ENCODE results near the gene WWOX.

WWOX gene

DNA sequence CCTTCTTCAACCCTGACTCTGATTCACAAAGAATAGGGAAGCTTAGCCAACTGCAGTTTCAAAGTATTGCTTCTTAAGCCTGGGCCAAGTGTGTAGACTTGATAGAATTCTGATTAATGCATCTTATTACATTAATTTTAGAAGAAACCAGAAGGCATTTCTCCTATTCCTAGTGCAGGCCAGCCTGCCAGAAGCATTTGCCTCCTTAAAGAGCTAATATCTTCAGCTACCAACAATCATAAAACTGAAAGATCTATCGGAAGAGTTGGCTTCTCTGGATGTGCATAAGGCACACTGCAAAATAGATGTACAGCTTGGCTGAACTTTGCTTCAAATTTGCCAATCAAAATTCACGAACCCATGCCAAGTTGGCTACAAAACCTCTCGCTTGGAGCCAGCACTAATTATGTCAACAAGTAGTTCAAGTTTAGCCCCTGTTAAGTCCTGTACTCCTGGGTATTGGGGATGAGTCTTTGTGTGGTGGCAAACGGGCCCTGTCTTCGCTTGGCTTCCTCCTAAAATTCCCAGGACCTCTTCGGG lies 717.8 kb downstream of the WWOX start:
- Histone ChIP-seq H3K4me3 (ENCODE audit: low read depth, low read length) (no peak overlapping the region), H3K36me3 (ENCODE audit: control insufficient read depth in 1 of 2, insufficient read depth in 2 of 2, low read length in 2 of 2) (no peaks in the 10 kb centered on the region), H3K27me3 (ENCODE audit: insufficient read depth, low read length) (no peaks in the 10 kb centered on the region), H4K91ac (ENCODE audit: low read depth, low read length) (no peak overlapping the region), H2AFZ (ENCODE audit: insufficient read depth, low read length, poor library complexity) (no peak overlapping the region), H3K27ac (ENCODE audit: low read depth, low read length) (no peak overlapping the region), H3K79me2 (ENCODE audit: control insufficient read depth, insufficient read depth, low read length, poor library complexity) (no peaks in the 10 kb centered on the region), H4K12ac (ENCODE audit: low read depth, low read length) (no peak overlapping the region), H2BK120ac (ENCODE audit: insufficient read depth, low read length, poor library complexity) (no peak overlapping the region), H3K23ac (ENCODE audit: low read length) (no peak overlapping the region), H3K4me2 (ENCODE audit: low read length) (no peak overlapping the region), H3K18ac (ENCODE audit: low read length) (no peak overlapping the region), H2AK5ac (ENCODE audit: low read length) (no peak overlapping the region), H2BK5ac (ENCODE audit: low read depth, low read length, poor library complexity) (no peak overlapping the region), H3K9ac (ENCODE audit: low read length) (no peak overlapping the region), H3K79me1 (ENCODE audit: low read length) (no peaks in the 10 kb centered on the region), H3K4ac (ENCODE audit: low read depth, low read length) (no peak overlapping the region), H3K9me3 (ENCODE audit: insufficient read depth, low read depth, low read length) (no peaks in the 10 kb centered on the region), H3K14ac (ENCODE audit: low read length) (no peak overlapping the region), H2BK12ac (ENCODE audit: low read length) (no peak overlapping the region), H4K8ac (ENCODE audit: low read depth, low read length) (no peak overlapping the region), H3K4me1 (ENCODE audit: control insufficient read depth in 1 of 2, insufficient read depth in 2 of 2, low read length in 2 of 2) (no peaks in the 10 kb centered on the region)
- no CpG with 5 or more reads among the region's 6 CpGs for WGBS (ENCODE audit: extremely low coverage, insufficient coverage, insufficient read length)
- no peak for DNase-seq

DNA sequence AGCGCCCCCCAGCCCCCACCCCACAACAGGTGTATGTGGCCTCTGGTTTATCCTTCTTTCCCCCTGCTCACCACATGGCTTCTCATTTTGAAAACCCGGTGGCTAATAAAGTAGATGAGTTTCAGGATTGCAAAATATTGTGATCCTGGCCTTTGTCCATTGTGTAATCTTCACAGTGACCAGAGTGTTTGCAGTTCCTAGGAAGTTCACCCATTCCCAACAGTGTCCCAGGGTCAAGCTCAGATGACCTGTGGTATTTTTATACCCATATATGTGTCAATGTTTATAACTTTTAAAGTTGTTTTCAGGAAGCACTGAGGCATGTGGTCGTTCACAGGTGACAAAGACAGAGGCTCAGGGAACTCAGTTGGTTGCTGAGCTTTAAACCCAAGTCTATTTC lies 721.9 kb downstream of the WWOX start:
- Histone ChIP-seq H3K23ac (ENCODE audit: low read length) (no peak overlapping the region), H3K4ac (ENCODE audit: low read depth, low read length) (no peak overlapping the region), H3K4me2 (ENCODE audit: low read length) (no peak overlapping the region), H4K91ac (ENCODE audit: low read depth, low read length) (no peak overlapping the region), H3K14ac (ENCODE audit: low read length) (no peak overlapping the region), H3K9me3 (ENCODE audit: insufficient read depth, low read depth, low read length) (no peaks in the 10 kb centered on the region), H2AFZ (ENCODE audit: insufficient read depth, low read length, poor library complexity) (no peak overlapping the region), H2AK5ac (ENCODE audit: low read length) (no peak overlapping the region), H3K9ac (ENCODE audit: low read length) (no peak overlapping the region), H3K36me3 (ENCODE audit: control insufficient read depth in 1 of 2, insufficient read depth in 2 of 2, low read length in 2 of 2) (no peaks in the 10 kb centered on the region), H3K27me3 (ENCODE audit: insufficient read depth, low read length) (no peaks in the 10 kb centered on the region), H2BK5ac (ENCODE audit: low read depth, low read length, poor library complexity) (no peak overlapping the region), H3K79me2 (ENCODE audit: control insufficient read depth, insufficient read depth, low read length, poor library complexity) (no peaks in the 10 kb centered on the region), H3K4me1 (ENCODE audit: control insufficient read depth in 1 of 2, insufficient read depth in 2 of 2, low read length in 2 of 2) (no peaks in the 10 kb centered on the region), H3K79me1 (ENCODE audit: low read length) (no peaks in the 10 kb centered on the region), H2BK120ac (ENCODE audit: insufficient read depth, low read length, poor library complexity) (no peak overlapping the region), H4K12ac (ENCODE audit: low read depth, low read length) (no peak overlapping the region), H3K18ac (ENCODE audit: low read length) (no peak overlapping the region), H4K8ac (ENCODE audit: low read depth, low read length) (no peak overlapping the region), H2BK12ac (ENCODE audit: low read length) (no peak overlapping the region), H3K27ac (ENCODE audit: low read depth, low read length) (no peak overlapping the region), H3K4me3 (ENCODE audit: low read depth, low read length) (no peak overlapping the region)
- no peak for DNase-seq
- no CpG with 5 or more reads among the region's 3 CpGs for WGBS (ENCODE audit: extremely low coverage, insufficient coverage, insufficient read length)

DNA sequence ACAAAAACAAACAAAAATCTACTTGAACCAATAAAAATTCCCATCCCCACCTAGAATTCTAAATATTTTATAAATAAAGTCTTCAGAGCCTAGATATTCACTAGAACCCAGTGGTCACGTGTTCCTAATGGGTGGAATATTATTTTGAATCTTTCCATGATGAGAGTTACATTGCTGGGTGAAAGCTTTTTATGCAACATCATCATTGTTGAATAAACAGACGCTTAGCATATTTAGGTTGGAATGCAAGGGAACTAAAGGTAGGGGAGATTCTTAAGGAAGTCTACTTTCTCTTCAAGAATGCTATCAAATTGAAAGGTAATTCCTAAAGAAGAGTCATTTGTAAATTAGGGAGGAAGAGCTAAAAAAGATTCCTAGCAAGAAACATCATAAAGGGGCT lies 723.1 kb downstream of the WWOX start:
- no peak overlapping the region for H2AK5ac ChIP-seq (ENCODE audit: low read length)
- no peak overlapping the region for H4K8ac ChIP-seq (ENCODE audit: low read depth, low read length)
- no peak overlapping the region for H4K12ac ChIP-seq (ENCODE audit: low read depth, low read length)
- no peaks in the 10 kb centered on the region for H3K79me1 ChIP-seq (ENCODE audit: low read length)
- no peaks in the 10 kb centered on the region for H3K27me3 ChIP-seq (ENCODE audit: insufficient read depth, low read length)
- no peaks in the 10 kb centered on the region for H3K4me1 ChIP-seq (ENCODE audit: control insufficient read depth in 1 of 2, insufficient read depth in 2 of 2, low read length in 2 of 2)
- H3K4me3 ChIP-seq (ENCODE audit: low read depth, low read length) = no peak overlapping the region
- no peak overlapping the region for H3K4me2 ChIP-seq (ENCODE audit: low read length)
- no peaks in the 10 kb centered on the region for H3K9me3 ChIP-seq (ENCODE audit: insufficient read depth, low read depth, low read length)
- H3K79me2 ChIP-seq (ENCODE audit: control insufficient read depth, insufficient read depth, low read length, poor library complexity) = no peaks in the 10 kb centered on the region
- H2BK120ac ChIP-seq (ENCODE audit: insufficient read depth, low read length, poor library complexity) = no peak overlapping the region
- no peak overlapping the region for H3K18ac ChIP-seq (ENCODE audit: low read length)
- H3K9ac ChIP-seq (ENCODE audit: low read length) = no peak overlapping the region
- no peak overlapping the region for H3K4ac ChIP-seq (ENCODE audit: low read depth, low read length)
- H3K27ac ChIP-seq (ENCODE audit: low read depth, low read length) = no peak overlapping the region
- H2BK12ac ChIP-seq (ENCODE audit: low read length) = no peak overlapping the region
- no CpG with 5 or more reads among the region's 2 CpGs for WGBS (ENCODE audit: extremely low coverage, insufficient coverage, insufficient read length)
- no peak overlapping the region for H2BK5ac ChIP-seq (ENCODE audit: low read depth, low read length, poor library complexity)
- no peak overlapping the region for H4K91ac ChIP-seq (ENCODE audit: low read depth, low read length)
- no peak overlapping the region for H3K23ac ChIP-seq (ENCODE audit: low read length)
- H2AFZ ChIP-seq (ENCODE audit: insufficient read depth, low read length, poor library complexity) = no peak overlapping the region
- no peak overlapping the region for H3K14ac ChIP-seq (ENCODE audit: low read length)
- H3K36me3 ChIP-seq (ENCODE audit: control insufficient read depth in 1 of 2, insufficient read depth in 2 of 2, low read length in 2 of 2) = no peaks in the 10 kb centered on the region
- DNase-seq = no peak

DNA sequence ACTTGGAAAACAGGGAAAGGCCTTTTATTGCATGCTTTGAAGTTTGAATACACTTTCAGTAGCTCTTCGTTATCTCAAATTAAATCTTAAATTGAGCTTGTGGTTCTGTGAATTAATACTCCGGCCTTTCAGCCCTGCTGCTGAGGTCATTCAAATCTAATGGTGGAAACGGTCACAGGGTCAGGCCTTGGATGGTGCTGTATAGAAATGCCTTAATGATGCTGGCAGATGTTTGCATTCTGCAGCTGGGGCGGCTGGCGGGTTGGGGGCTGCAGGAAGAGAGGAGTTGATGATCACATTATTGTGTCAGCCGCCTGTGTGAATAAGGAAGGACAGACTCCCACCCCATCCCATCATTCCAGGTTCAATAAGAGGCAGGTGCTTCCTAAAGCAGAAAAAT lies 723.6 kb downstream of the WWOX start:
- no peak overlapping the region for H4K12ac ChIP-seq (ENCODE audit: low read depth, low read length)
- no peak overlapping the region for H2BK120ac ChIP-seq (ENCODE audit: insufficient read depth, low read length, poor library complexity)
- H3K18ac ChIP-seq (ENCODE audit: low read length) = no peak overlapping the region
- H3K27me3 ChIP-seq (ENCODE audit: insufficient read depth, low read length) = no peaks in the 10 kb centered on the region
- no peaks in the 10 kb centered on the region for H3K79me1 ChIP-seq (ENCODE audit: low read length)
- DNase-seq = no peak
- no peaks in the 10 kb centered on the region for H3K4me1 ChIP-seq (ENCODE audit: control insufficient read depth in 1 of 2, insufficient read depth in 2 of 2, low read length in 2 of 2)
- no peak overlapping the region for H3K4me2 ChIP-seq (ENCODE audit: low read length)
- H3K27ac ChIP-seq (ENCODE audit: low read depth, low read length) = no peak overlapping the region
- H3K9ac ChIP-seq (ENCODE audit: low read length) = no peak overlapping the region
- H3K36me3 ChIP-seq (ENCODE audit: control insufficient read depth in 1 of 2, insufficient read depth in 2 of 2, low read length in 2 of 2) = no peaks in the 10 kb centered on the region
- WGBS (ENCODE audit: extremely low coverage, insufficient coverage, insufficient read length) = no CpG with 5 or more reads among the region's 6 CpGs
- no peak overlapping the region for H4K91ac ChIP-seq (ENCODE audit: low read depth, low read length)
- H2AK5ac ChIP-seq (ENCODE audit: low read length) = no peak overlapping the region
- no peak overlapping the region for H3K4ac ChIP-seq (ENCODE audit: low read depth, low read length)
- no peak overlapping the region for H2BK5ac ChIP-seq (ENCODE audit: low read depth, low read length, poor library complexity)
- no peak overlapping the region for H2BK12ac ChIP-seq (ENCODE audit: low read length)
- no peak overlapping the region for H3K23ac ChIP-seq (ENCODE audit: low read length)
- no peak overlapping the region for H3K4me3 ChIP-seq (ENCODE audit: low read depth, low read length)
- H3K79me2 ChIP-seq (ENCODE audit: control insufficient read depth, insufficient read depth, low read length, poor library complexity) = no peaks in the 10 kb centered on the region
- no peak overlapping the region for H2AFZ ChIP-seq (ENCODE audit: insufficient read depth, low read length, poor library complexity)
- H3K14ac ChIP-seq (ENCODE audit: low read length) = no peak overlapping the region
- H3K9me3 ChIP-seq (ENCODE audit: insufficient read depth, low read depth, low read length) = no peaks in the 10 kb centered on the region
- H4K8ac ChIP-seq (ENCODE audit: low read depth, low read length) = no peak overlapping the region
